ENCODE data around the gene TNKS1BP1. TPM values are rescaled to one million over a fixed set of nuclear protein-coding genes. Genes with fewer than 3 reads are reported as not detected.

Gene TNKS1BP1
- total RNA-seq, 4 donors from 2014 or later, result 62.0 to 193 (median 85.7) TPM

GRCh38 chr11:57325735-57326048 is 940 bp upstream of the TNKS1BP1 start:
- TF ChIP-seq, protein P1, sequence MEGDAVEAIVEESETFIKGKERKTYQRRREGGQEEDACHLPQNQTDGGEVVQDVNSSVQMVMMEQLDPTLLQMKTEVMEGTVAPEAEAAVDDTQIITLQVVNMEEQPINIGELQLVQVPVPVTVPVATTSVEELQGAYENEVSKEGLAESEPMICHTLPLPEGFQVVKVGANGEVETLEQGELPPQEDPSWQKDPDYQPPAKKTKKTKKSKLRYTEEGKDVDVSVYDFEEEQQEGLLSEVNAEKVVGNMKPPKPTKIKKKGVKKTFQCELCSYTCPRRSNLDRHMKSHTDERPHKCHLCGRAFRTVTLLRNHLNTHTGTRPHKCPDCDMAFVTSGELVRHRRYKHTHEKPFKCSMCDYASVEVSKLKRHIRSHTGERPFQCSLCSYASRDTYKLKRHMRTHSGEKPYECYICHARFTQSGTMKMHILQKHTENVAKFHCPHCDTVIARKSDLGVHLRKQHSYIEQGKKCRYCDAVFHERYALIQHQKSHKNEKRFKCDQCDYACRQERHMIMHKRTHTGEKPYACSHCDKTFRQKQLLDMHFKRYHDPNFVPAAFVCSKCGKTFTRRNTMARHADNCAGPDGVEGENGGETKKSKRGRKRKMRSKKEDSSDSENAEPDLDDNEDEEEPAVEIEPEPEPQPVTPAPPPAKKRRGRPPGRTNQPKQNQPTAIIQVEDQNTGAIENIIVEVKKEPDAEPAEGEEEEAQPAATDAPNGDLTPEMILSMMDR (IDR thresholded peaks at IDR 0.05; ENCODE audit: low read depth), result no peak

DNA sequence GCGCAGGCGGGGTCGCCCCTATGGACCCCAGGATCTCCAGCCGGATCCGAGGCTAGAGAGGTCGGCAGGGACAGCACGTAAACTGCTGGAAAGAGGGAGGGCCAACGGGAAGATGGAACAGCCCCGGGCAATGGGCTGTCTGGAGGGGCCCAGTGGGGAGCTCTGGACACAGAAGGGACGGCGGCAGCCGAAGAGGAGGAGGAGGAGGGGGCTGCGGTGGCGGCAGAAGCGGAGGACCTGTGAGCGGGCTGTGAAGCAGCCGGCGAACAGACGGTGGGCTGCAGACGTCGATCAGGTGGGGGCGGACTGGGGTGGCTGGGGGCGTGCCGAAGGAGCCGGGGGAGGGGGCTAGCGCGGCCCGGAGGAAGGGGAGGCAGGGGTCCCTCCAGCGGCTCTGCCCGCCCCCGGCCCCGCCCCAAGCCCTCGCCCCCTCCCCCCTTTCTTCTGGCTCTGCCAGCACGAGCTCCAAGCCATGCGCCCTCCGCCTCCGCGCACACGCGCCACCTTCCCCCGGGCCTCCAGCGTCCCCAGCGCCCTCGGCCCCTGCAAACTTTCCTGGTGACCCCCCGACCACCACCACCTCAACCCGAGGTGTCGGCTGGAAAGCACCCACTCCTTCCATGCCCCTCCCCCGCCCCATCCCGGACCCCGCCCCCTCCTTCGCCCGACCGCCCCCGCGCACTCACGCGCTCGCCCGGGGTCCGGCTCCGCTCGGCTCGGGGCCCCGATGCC is 432 bp downstream of the TNKS1BP1 start:
- TF ChIP-seq, protein P1 (IDR thresholded peaks at IDR 0.05; ENCODE audit: low read depth), result no peak

GRCh38 chr11:57323855-57324153 is 948 bp downstream of the TNKS1BP1 start:
- TF ChIP-seq, protein P1 (IDR thresholded peaks at IDR 0.05; ENCODE audit: low read depth), result no peak

GRCh38 chr11:57323167-57323854 is 1.4 kb downstream of the TNKS1BP1 start:
- TF ChIP-seq, protein P1 (IDR thresholded peaks at IDR 0.05; ENCODE audit: low read depth), result no peak

- TF ChIP-seq, protein P1 (IDR thresholded peaks at IDR 0.05; ENCODE audit: low read depth), result no peak
These were observed 2.2 kb downstream of the TNKS1BP1 start for GRCh38 chr11:57322256-57323166.

DNA sequence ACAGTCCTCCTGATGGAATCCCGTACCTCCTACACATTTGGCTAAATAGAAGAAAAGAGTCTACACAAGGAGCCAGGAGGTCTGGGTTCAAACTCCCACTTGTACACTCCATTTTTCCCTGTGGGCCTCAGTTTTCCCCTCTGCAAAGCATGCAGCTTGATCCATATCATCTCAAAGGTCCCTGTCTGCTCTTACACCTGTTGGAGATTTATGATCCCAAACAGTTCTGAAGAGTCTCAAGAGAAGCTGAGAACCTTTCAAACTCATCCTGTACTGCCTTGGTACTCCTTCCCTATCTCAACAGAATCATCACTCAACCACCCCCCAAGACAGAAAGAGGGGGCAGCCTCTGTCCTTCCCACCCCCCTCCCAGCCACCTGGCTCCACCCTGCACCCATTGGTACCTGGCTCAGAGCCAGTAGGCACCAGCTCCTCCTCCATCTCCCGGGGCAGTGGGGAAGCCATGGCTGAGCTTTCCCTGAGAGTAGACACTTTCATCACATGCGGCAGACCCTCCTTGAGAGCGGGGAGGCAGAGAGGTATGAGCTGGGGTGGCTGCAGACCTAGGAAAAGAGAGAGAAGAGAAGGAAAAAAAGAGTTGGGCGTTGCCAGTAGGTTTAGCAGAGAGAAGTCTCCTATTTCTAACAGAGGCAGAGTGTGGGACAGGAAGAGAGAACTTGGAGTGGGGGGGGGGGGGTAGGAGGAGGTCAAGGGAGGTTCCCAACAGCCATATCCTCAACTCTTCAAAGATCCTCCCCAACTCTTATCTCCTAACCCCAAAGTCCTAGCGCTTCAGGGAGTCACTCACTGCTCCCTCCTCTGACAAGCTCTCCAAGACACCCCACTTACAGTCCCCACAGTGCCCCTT is 3.1 kb downstream of the TNKS1BP1 start:
- TF ChIP-seq, protein P1 (IDR thresholded peaks at IDR 0.05; ENCODE audit: low read depth), result no peak

Measured in subcutaneous adipose tissue (tissue), 4 donors.